ENCODE data around the gene SRSF5.

Gene SRSF5

GRCh38 chr14:69770559-69770958 is 3.6 kb downstream of the SRSF5 start:
- no peak for DNase-seq (ENCODE audit: low read depth)

GRCh38 chr14:69771136-69771535 is 4.2 kb downstream of the SRSF5 start:
- no peak for DNase-seq (ENCODE audit: low read depth)

GRCh38 chr14:69772082-69773017 is 5.4 kb downstream of the SRSF5 start:
- DNase-seq (ENCODE audit: low read depth), result no peak

GRCh38 chr14:69773571-69774276 is 6.8 kb downstream of the SRSF5 start:
- DNase-seq (ENCODE audit: low read depth), result no peak

- no peak for DNase-seq (ENCODE audit: low read depth)
These were observed 8.1 kb downstream of the SRSF5 start for GRCh38 chr14:69775012-69775411.

GRCh38 chr14:69776875-69777453 is 10.0 kb downstream of the SRSF5 start:
- DNase-seq (ENCODE audit: low read depth), result no peak

- DNase-seq (ENCODE audit: low read depth), result no peak
These were observed 12.1 kb downstream of the SRSF5 start for GRCh38 chr14:69779088-69779487.

- no peak for DNase-seq (ENCODE audit: low read depth)
These were observed 13.2 kb downstream of the SRSF5 start for GRCh38 chr14:69780092-69780491.

- DNase-seq (ENCODE audit: low read depth), result no peak
These were observed 14.0 kb downstream of the SRSF5 start for GRCh38 chr14:69780952-69781351.

- DNase-seq (ENCODE audit: low read depth), result no peak
These were observed 18.0 kb downstream of the SRSF5 start for GRCh38 chr14:69784942-69785341.

GRCh38 chr14:69786603-69787002 is 19.7 kb downstream of the SRSF5 start:
- no peak for DNase-seq (ENCODE audit: low read depth)

GRCh38 chr14:69789118-69789640 is 22.2 kb downstream of the SRSF5 start:
- DNase-seq (ENCODE audit: low read depth), result no peak

GRCh38 chr14:69792887-69793421 is 26.0 kb downstream of the SRSF5 start:
- DNase-seq (ENCODE audit: low read depth), result no peak

GRCh38 chr14:69794791-69795190 is 27.8 kb downstream of the SRSF5 start:
- no peak for DNase-seq (ENCODE audit: low read depth)

GRCh38 chr14:69795691-69796090 is 28.7 kb downstream of the SRSF5 start:
- no peak for DNase-seq (ENCODE audit: low read depth)

- no peak for DNase-seq (ENCODE audit: low read depth)
These were observed 30.0 kb downstream of the SRSF5 start, which contains the start of gene SLC10A1 for GRCh38 chr14:69796797-69797500. Gene SLC10A1 (minus strand): TSS chr14:69797241. CDS start chr14:69797155, 86 bp downstream.

GRCh38 chr14:69797573-69798338 is 30.8 kb downstream of the SRSF5 start:
- no peak for DNase-seq (ENCODE audit: low read depth)

- DNase-seq (ENCODE audit: low read depth), result no peak
These were observed 31.4 kb downstream of the SRSF5 start for GRCh38 chr14:69798339-69798735.

GRCh38 chr14:69803753-69804152 is 36.8 kb downstream of the SRSF5 start:
- no peak for DNase-seq (ENCODE audit: low read depth)

- no peak for DNase-seq (ENCODE audit: low read depth)
These were observed 38.0 kb downstream of the SRSF5 start for GRCh38 chr14:69804902-69805301.

- DNase-seq (ENCODE audit: low read depth), result no peak
These were observed 40.2 kb downstream of the SRSF5 start for GRCh38 chr14:69807192-69807591.
